A549 (cell line): ENCODE results near the gene GBF1. TPM values are rescaled to one million over a fixed set of nuclear protein-coding genes. Genes with fewer than 3 reads are reported as not detected.

Experiments used
- ATAC-seq, 2 experiments: fragments of 200-7000 bp in 1 of 2; fragments of >200 bp in 1 of 2; cut with Nextera tagmentation in 1 of 2; cut with Tn5 transposase in 1 of 2; 3 replicates each; pipeline versions ENCODE4 v1.8.0 to v1.9.1; 2018 to 2020; ENCODE audit warnings: mild to moderate bottlenecking in 1 of 2, moderate library complexity in 1 of 2
- CTCF ChIA-PET: fragments of 300-600 bp; sonication (Branson Sonifier 250); formaldehyde crosslinking; extraction: SDS; loops from one replicate; lab custom pipeline; 2021; ENCODE audit warnings: antibody characterized with exemption, inconsistent platforms; lab: Yijun Ruan, JAX
- POLR2A ChIA-PET: fragments of 350-600 bp; formaldehyde crosslinking; extraction: SDS; loops from one replicate; lab custom pipeline; 2021; ENCODE audit warnings: antibody characterized with exemption, inconsistent platforms; lab: Yijun Ruan, JAX
- DNase-seq, 2 experiments: peaks; one replicate each; pipeline versions ENCODE4 v3.0.0 to v3.0.0-alpha.2; 2011 to 2016; ENCODE audit warnings: low read depth in 1 of 2, low spot score in 1 of 2
- FAIRE-seq: peaks from 2 replicates; lab custom pipeline; 2011; peaks lifted over from hg19 to GRCh38; lab: Jason Lieb, UNC
- H3K27ac ChIP-seq, 2 experiments: fragments of >200 bp; sonication (Bioruptor Twin); formaldehyde crosslinking; 3 replicates each; pipeline ENCODE4 v1.5.1; 2016 to 2017
- H3K4me1 ChIP-seq: fragments of >200 bp; sonication (Bioruptor Twin); formaldehyde crosslinking; 3 replicates; pipeline ENCODE4 v1.6.1; 2016
- H3K4me2 ChIP-seq: fragments of >200 bp; sonication (Bioruptor Twin); formaldehyde crosslinking; 3 replicates; pipeline ENCODE4 v1.6.1; 2016
- H3K4me3 ChIP-seq: fragments of >200 bp; sonication (Bioruptor Twin); formaldehyde crosslinking; 3 replicates; pipeline ENCODE4 v1.5.1; 2016
- H3K9me3 ChIP-seq: fragments of >200 bp; sonication (Bioruptor Twin); formaldehyde crosslinking; 3 replicates; pipeline ENCODE4 v1.6.1; 2016
- BHLHE40 ChIP-seq: IDR thresholded peaks from 2 replicates; pipeline ENCODE4 v1.6.1; 2012; ENCODE audit warnings: low read depth, low read length, inconsistent platforms
- CBX8 ChIP-seq: fragments of 200-600 bp; sonication (generic); IDR thresholded peaks from 2 replicates; pipeline ENCODE4 v1.6.1; 2016
- CHD4 ChIP-seq: fragments of 200-600 bp; sonication (generic); IDR thresholded peaks from 2 replicates; pipeline ENCODE4 v1.6.1; 2016; ENCODE audit warnings: antibody characterized with exemption, mild to moderate bottlenecking, borderline replicate concordance
- ESRRA ChIP-seq: fragments of 150-350 bp; IDR thresholded peaks from 2 replicates; pipeline ENCODE4 v1.6.1; 2014; ENCODE audit warnings: mild to moderate bottlenecking, low read length, borderline replicate concordance
- FOSB ChIP-seq: fragments of 250-450 bp; sonication (Bioruptor Pico); IDR thresholded peaks from 2 replicates; pipeline ENCODE4 v1.5.0; 2020; ENCODE audit warnings: mild to moderate bottlenecking, moderate library complexity
- FOSL2 ChIP-seq, 2 experiments: fragments of 450-650 bp in 1 of 2; fragments of >200 bp in 1 of 2; sonication (Bioruptor Twin) in 1 of 2; formaldehyde crosslinking; IDR thresholded peaks; 2 replicates each; pipeline versions ENCODE4 v1.5.0 to v1.6.1; 2016 to 2020; ENCODE audit warnings: mild to moderate bottlenecking in 1 of 2, moderate library complexity in 1 of 2
- FOXS1 ChIP-seq: fragments of 250-450 bp; sonication (Bioruptor Pico); IDR thresholded peaks from 2 replicates; pipeline ENCODE4 v1.5.0; 2020; ENCODE audit warnings: mild to moderate bottlenecking, moderate library complexity
- GATA3 ChIP-seq: IDR thresholded peaks from 2 replicates; pipeline ENCODE4 v1.6.1; 2012; ENCODE audit warnings: borderline replicate concordance
- HDAC2 ChIP-seq: fragments of 200-600 bp; sonication (generic); IDR thresholded peaks from 2 replicates; pipeline ENCODE4 v1.6.1; 2016
- HEYL ChIP-seq: fragments of 250-450 bp; sonication (Bioruptor Pico); IDR thresholded peaks from 2 replicates; pipeline ENCODE4 v1.8.0; 2021; ENCODE audit warnings: mild to moderate bottlenecking, moderate library complexity
- HOXB5 ChIP-seq: fragments of 250-450 bp; sonication (Bioruptor Pico); IDR thresholded peaks from 2 replicates; pipeline ENCODE4 v1.5.0; 2020; ENCODE audit warnings: mild to moderate bottlenecking, moderate library complexity
- JUN ChIP-seq, 2 experiments: fragments of >200 bp; sonication (Bioruptor Twin); formaldehyde crosslinking; IDR thresholded peaks; 2 replicates in 1 of 2; 3 replicates in 1 of 2; pipeline ENCODE4 v1.6.1; 2016 to 2017
- JUNB ChIP-seq: fragments of >200 bp; sonication (Bioruptor Twin); formaldehyde crosslinking; IDR thresholded peaks from 2 replicates; pipeline ENCODE4 v1.6.1; 2016
- MAZ ChIP-seq: fragments of 150-350 bp; IDR thresholded peaks from 2 replicates; pipeline ENCODE4 v1.6.1; 2014; ENCODE audit warnings: antibody characterized with exemption, low read depth, low read length, borderline replicate concordance
- MYC ChIP-seq: IDR thresholded peaks from 2 replicates; pipeline ENCODE4 v1.6.1; 2012; ENCODE audit warnings: mild to moderate bottlenecking, inconsistent platforms, low read length, improper control_type of control experiment, borderline replicate concordance
- NPAS2 ChIP-seq: fragments of 250-450 bp; sonication (Bioruptor Pico); IDR thresholded peaks from 2 replicates; pipeline ENCODE4 v1.8.0; 2022; ENCODE audit warnings: mild to moderate bottlenecking, moderate library complexity, borderline replicate concordance
- PHF8 ChIP-seq: fragments of 200-600 bp; sonication (generic); IDR thresholded peaks from 2 replicates; pipeline ENCODE4 v1.6.1; 2016; ENCODE audit warnings: low read depth, mild to moderate bottlenecking, antibody characterized with exemption, moderate library complexity, borderline replicate concordance
- POLR2A ChIP-seq: IDR thresholded peaks from 2 replicates; pipeline ENCODE4 v1.6.1; 2012; ENCODE audit warnings: mild to moderate bottlenecking, low read length
- RAD21 ChIP-seq, 2 experiments: fragments of >200 bp in 1 of 2; sonication (Bioruptor Twin) in 1 of 2; formaldehyde crosslinking in 1 of 2; IDR thresholded peaks in 1 of 2; conservative IDR thresholded peaks in 1 of 2; 2 replicates in 1 of 2; 3 replicates in 1 of 2; pipeline ENCODE4 v1.6.1; 2012 to 2018; ENCODE audit warnings: inconsistent platforms in 1 of 2
- RARB ChIP-seq: fragments of 250-450 bp; sonication (Bioruptor Pico); IDR thresholded peaks from 2 replicates; pipeline ENCODE4 v1.8.0; 2021; ENCODE audit warnings: mild to moderate bottlenecking, moderate library complexity
- RNF2 ChIP-seq: fragments of 200-600 bp; sonication (generic); IDR thresholded peaks from 2 replicates; pipeline ENCODE4 v1.6.1; 2016; ENCODE audit warnings: low read depth, mild to moderate bottlenecking, antibody characterized with exemption, moderate library complexity, borderline replicate concordance
- ZFP36 ChIP-seq: fragments of 450-650 bp; IDR thresholded peaks from 2 replicates; pipeline ENCODE4 v1.6.1; 2014; ENCODE audit warnings: borderline replicate concordance; ENCODE audit not compliant: partially characterized antibody
- ZSCAN20 ChIP-seq: fragments of 250-450 bp; sonication (Bioruptor Pico); IDR thresholded peaks from 2 replicates; pipeline ENCODE4 v1.8.0; 2022; ENCODE audit warnings: mild to moderate bottlenecking, moderate library complexity
- WGBS: methylation state at CpG from one replicate; pipeline ENCODE4 v1.1.6; 2017; ENCODE audit errors: missing lambda C conversion rate; 5-methylcytosine and 5-hydroxymethylcytosine counted together
- polyA plus RNA-seq, 4 experiments: library from polyadenylated mRNA; depleted of rRNA in 3 of 4; stranded (reverse); fragments of >200 nt; fragmentation: RNase III in 1 of 4; extraction: RNeasy Plus Mini Kit Qiagen cat#74134 plus additional on column Dnase treatment in 1 of 4; gene quantifications; 2 replicates in 3 of 4; 3 replicates in 1 of 4; pipeline ENCODE4 v1.2.3, GENCODE V29; 2011 to 2017
- TF ChIP-seq, protein P1 (sequence below): IDR thresholded peaks from 2 replicates; pipeline ENCODE4 v1.6.1; 2012
- TF ChIP-seq, protein P2 (sequence below): IDR thresholded peaks from 2 replicates; pipeline ENCODE4 v1.6.1; 2012; ENCODE audit warnings: low read depth, borderline replicate concordance
- TF ChIP-seq, protein P3 (sequence below): fragments of 150-350 bp; IDR thresholded peaks from 2 replicates; pipeline ENCODE4 v1.6.1; 2014; ENCODE audit warnings: low read depth, mild to moderate bottlenecking, low read length
- TF ChIP-seq, protein P4 (sequence below): fragments of 250-450 bp; sonication (Bioruptor Pico); IDR thresholded peaks from 2 replicates; pipeline ENCODE4 v1.5.0; 2020; ENCODE audit warnings: low read depth, mild to moderate bottlenecking, moderate library complexity
- TF ChIP-seq, protein P5 (sequence below): IDR thresholded peaks from 2 replicates; pipeline ENCODE4 v1.6.1; 2012
- TF ChIP-seq, protein P6 (sequence below): fragments of 450-650 bp; IDR thresholded peaks from 2 replicates; pipeline ENCODE4 v1.6.1; 2014; ENCODE audit warnings: antibody characterized with exemption
- TF ChIP-seq, protein P7 (sequence below): fragments of >200 bp; sonication (Bioruptor Twin); formaldehyde crosslinking; IDR thresholded peaks from 3 replicates; pipeline ENCODE4 v1.5.1; 2016

Gene GBF1
- polyA plus RNA-seq, 2 of the 4 experiments (the other 2 are of a cell fraction) = 20.4 to 21.3 TPM

DNA sequence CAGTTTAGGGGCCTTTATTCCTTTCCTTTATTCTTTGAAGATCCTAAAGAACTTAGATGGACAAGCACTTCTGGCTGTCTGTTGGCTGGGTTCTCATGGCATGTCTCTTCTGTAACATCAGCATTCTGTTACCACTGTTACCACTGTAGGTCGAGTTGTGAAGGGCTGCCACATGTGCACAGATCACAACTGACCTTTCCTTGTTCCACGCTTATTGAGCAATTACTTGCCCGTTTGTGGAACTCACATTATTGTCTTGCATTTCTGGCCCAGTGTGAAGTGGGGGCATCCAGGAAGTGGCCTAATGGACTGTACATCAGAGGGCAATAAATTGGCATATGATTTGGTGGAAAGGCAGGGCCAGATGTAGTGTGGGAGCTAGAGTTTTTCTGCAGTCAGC, 23.7 kb downstream of the GBF1 start:
- Histone ChIP-seq H3K4me3 (no peak overlapping the region), H3K27ac (no peak overlapping the region)
- DNase-seq = no peak
- POLR2A ChIA-PET = no interaction called here
- ATAC-seq = no peak; a peak in 1 of 6 replicates
- TF ChIP-seq MYC = no peak
- no peak for TF ChIP-seq HOXB5 (CRISPR knock-in tag)
- no peak for TF ChIP-seq CHD4
- TF ChIP-seq PHF8 = no peak
- TF ChIP-seq, protein P1, sequence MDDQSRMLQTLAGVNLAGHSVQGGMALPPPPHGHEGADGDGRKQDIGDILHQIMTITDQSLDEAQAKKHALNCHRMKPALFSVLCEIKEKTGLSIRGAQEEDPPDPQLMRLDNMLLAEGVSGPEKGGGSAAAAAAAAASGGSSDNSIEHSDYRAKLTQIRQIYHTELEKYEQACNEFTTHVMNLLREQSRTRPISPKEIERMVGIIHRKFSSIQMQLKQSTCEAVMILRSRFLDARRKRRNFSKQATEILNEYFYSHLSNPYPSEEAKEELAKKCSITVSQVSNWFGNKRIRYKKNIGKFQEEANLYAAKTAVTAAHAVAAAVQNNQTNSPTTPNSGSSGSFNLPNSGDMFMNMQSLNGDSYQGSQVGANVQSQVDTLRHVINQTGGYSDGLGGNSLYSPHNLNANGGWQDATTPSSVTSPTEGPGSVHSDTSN = no peak
- TF ChIP-seq ZSCAN20 (CRISPR knock-in tag) = no peak
- TF ChIP-seq FOXS1 (CRISPR knock-in tag) = no peak
- no peak for TF ChIP-seq HDAC2
- no peak for TF ChIP-seq JUNB
- TF ChIP-seq ESRRA = no peak
- TF ChIP-seq, protein P2, sequence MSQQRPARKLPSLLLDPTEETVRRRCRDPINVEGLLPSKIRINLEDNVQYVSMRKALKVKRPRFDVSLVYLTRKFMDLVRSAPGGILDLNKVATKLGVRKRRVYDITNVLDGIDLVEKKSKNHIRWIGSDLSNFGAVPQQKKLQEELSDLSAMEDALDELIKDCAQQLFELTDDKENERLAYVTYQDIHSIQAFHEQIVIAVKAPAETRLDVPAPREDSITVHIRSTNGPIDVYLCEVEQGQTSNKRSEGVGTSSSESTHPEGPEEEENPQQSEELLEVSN = no peak
- no peak for TF ChIP-seq FOSB (CRISPR knock-in tag)
- TF ChIP-seq, protein P3, sequence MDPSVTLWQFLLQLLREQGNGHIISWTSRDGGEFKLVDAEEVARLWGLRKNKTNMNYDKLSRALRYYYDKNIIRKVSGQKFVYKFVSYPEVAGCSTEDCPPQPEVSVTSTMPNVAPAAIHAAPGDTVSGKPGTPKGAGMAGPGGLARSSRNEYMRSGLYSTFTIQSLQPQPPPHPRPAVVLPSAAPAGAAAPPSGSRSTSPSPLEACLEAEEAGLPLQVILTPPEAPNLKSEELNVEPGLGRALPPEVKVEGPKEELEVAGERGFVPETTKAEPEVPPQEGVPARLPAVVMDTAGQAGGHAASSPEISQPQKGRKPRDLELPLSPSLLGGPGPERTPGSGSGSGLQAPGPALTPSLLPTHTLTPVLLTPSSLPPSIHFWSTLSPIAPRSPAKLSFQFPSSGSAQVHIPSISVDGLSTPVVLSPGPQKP = no peak
- TF ChIP-seq, protein P4, sequence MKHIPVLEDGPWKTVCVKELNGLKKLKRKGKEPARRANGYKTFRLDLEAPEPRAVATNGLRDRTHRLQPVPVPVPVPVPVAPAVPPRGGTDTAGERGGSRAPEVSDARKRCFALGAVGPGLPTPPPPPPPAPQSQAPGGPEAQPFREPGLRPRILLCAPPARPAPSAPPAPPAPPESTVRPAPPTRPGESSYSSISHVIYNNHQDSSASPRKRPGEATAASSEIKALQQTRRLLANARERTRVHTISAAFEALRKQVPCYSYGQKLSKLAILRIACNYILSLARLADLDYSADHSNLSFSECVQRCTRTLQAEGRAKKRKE (CRISPR knock-in tag) = no peak
- TF ChIP-seq, all 56 proteins: peak for 0
- no peaks in the 10 kb centered on the region for H3K4me1 ChIP-seq
- H3K4me2 ChIP-seq = no peak overlapping the region
- CTCF ChIA-PET = interaction anchor here (1.3 to 5.4 kb wide), 3 partner anchors 21 to 83 kb away, joined by 3 to 39 read pairs (median 17); no protein-coding TSS in a partner anchor
- 50% methylated on average over 3 of the region's 3 CpGs for WGBS
- FAIRE-seq = no peak
- H3K9me3 ChIP-seq = no peaks in the 10 kb centered on the region

DNA sequence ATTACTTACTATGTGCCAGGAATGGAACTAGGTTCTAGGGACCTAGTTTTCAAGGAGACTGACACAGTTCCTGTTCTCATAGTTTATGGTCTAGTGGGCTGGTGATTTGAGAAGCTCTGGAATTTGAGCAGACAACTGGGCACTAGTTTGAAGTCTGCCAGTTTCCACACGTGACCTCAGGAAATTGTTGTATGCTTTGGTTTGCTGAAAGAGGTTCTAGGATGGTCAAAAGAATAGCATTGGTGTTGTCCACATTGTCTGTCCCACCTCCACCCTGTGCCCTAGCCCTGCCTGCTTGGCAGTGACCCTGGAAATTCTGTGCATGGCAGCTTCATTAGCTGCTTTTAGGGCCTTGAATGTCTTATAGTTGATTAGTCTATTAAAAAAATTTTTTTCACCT, 28.7 kb downstream of the GBF1 start:
- no peaks in the 10 kb centered on the region for H3K9me3 ChIP-seq
- no peak for ATAC-seq
- TF ChIP-seq RARB = no peak
- no peak for TF ChIP-seq MAZ
- TF ChIP-seq JUN (IDR thresholded peaks at IDR 0.05) = no peak
- TF ChIP-seq POLR2A = no peak
- TF ChIP-seq NPAS2 (CRISPR knock-in tag) = no peak
- no peak for TF ChIP-seq RAD21 (conservative IDR thresholded peaks at IDR 0.05 in 1 of 2, IDR thresholded peaks at IDR 0.05 in 1 of 2)
- TF ChIP-seq GATA3 = no peak
- TF ChIP-seq CBX8 = no peak
- TF ChIP-seq, protein P5, sequence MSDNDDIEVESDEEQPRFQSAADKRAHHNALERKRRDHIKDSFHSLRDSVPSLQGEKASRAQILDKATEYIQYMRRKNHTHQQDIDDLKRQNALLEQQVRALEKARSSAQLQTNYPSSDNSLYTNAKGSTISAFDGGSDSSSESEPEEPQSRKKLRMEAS = no peak
- TF ChIP-seq, protein P6, sequence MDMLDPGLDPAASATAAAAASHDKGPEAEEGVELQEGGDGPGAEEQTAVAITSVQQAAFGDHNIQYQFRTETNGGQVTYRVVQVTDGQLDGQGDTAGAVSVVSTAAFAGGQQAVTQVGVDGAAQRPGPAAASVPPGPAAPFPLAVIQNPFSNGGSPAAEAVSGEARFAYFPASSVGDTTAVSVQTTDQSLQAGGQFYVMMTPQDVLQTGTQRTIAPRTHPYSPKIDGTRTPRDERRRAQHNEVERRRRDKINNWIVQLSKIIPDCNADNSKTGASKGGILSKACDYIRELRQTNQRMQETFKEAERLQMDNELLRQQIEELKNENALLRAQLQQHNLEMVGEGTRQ = no peak
- no peak for TF ChIP-seq HEYL (CRISPR knock-in tag)
- TF ChIP-seq, protein P1 = no peak
- no peak for TF ChIP-seq FOSL2 (IDR thresholded peaks at IDR 0.05)
- no peak for TF ChIP-seq FOSL2 (CRISPR knock-in tag; IDR thresholded peaks at IDR 0.05)
- TF ChIP-seq RNF2 = no peak
- no peak for TF ChIP-seq ZFP36
- TF ChIP-seq, protein P7, sequence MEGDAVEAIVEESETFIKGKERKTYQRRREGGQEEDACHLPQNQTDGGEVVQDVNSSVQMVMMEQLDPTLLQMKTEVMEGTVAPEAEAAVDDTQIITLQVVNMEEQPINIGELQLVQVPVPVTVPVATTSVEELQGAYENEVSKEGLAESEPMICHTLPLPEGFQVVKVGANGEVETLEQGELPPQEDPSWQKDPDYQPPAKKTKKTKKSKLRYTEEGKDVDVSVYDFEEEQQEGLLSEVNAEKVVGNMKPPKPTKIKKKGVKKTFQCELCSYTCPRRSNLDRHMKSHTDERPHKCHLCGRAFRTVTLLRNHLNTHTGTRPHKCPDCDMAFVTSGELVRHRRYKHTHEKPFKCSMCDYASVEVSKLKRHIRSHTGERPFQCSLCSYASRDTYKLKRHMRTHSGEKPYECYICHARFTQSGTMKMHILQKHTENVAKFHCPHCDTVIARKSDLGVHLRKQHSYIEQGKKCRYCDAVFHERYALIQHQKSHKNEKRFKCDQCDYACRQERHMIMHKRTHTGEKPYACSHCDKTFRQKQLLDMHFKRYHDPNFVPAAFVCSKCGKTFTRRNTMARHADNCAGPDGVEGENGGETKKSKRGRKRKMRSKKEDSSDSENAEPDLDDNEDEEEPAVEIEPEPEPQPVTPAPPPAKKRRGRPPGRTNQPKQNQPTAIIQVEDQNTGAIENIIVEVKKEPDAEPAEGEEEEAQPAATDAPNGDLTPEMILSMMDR = no peak
- no peak for TF ChIP-seq BHLHE40
- no peak overlapping the region for H3K27ac ChIP-seq
- no peak overlapping the region for H3K4me3 ChIP-seq
- H3K4me2 ChIP-seq = no peak overlapping the region
- no peak for FAIRE-seq
- CTCF ChIA-PET = interaction anchor here (1.6 to 5.4 kb wide), 4 partner anchors 10 to 78 kb away, joined by 5 to 29 read pairs (median 8); no protein-coding TSS in a partner anchor
- POLR2A ChIA-PET = no interaction called here
- DNase-seq = no peak
- H3K4me1 ChIP-seq = no peaks in the 10 kb centered on the region
- WGBS = 83% methylated on average over 1 of the region's 1 CpG
